Lung (tissue), 12 donors: ENCODE measurements around the gene BUB3. TPM values are rescaled to one million over a fixed set of nuclear protein-coding genes. Genes with fewer than 3 reads are reported as not detected.

Experiments used
- ATAC-seq: fragments of 200-7000 bp; cut with Tn5 transposase; one replicate; pipeline ENCODE4 v1.9.1; 2020; ENCODE audit warnings: moderate number of reproducible peaks; ENCODE audit not compliant: insufficient read depth, low FRiP score
- DNase-seq, 3 donors: peaks; one replicate each; pipeline ENCODE4 v3.0.0-alpha.2; 2013 to 2017
- H3K27ac ChIP-seq, 2 donors: one replicate each; pipeline ENCODE4 v1.5.1; 2013; ENCODE audit warnings: mild to moderate bottlenecking in 2 of 2, moderate library complexity in 2 of 2, control low read depth in 1 of 2, inconsistent platforms in 1 of 2, low read depth in 1 of 2, low read length in 1 of 2
- H3K27me3 ChIP-seq, 3 donors: one replicate each; pipeline ENCODE4 v1.5.1; 2013; ENCODE audit warnings: low read length in 2 of 3; ENCODE audit not compliant: control insufficient read depth in 3 of 3, insufficient read depth in 3 of 3
- H3K36me3 ChIP-seq, 4 donors: one replicate each; pipeline ENCODE4 v1.5.1; 2013; ENCODE audit warnings: low read length in 4 of 4, mild to moderate bottlenecking in 1 of 4, moderate library complexity in 1 of 4; ENCODE audit not compliant: control insufficient read depth in 4 of 4, insufficient read depth in 4 of 4
- H3K4me1 ChIP-seq, 5 donors: one replicate each; pipeline ENCODE4 v1.5.1; 2013; ENCODE audit warnings: low read length in 5 of 5, mild to moderate bottlenecking in 2 of 5, moderate library complexity in 1 of 5; ENCODE audit not compliant: control insufficient read depth in 5 of 5, insufficient read depth in 5 of 5
- H3K4me3 ChIP-seq: one replicate; pipeline ENCODE4 v1.5.1; 2013; ENCODE audit warnings: mild to moderate bottlenecking, control low read depth, moderate library complexity
- H3K9ac ChIP-seq, 2 donors: one replicate each; pipeline ENCODE4 v1.5.1; 2013; ENCODE audit warnings: low read length in 2 of 2, control low read depth in 1 of 2; ENCODE audit not compliant: insufficient read depth in 1 of 2
- H3K9me3 ChIP-seq, 4 donors: one replicate each; pipeline ENCODE4 v1.5.1; 2013; ENCODE audit warnings: low read length in 3 of 4, mild to moderate bottlenecking in 1 of 4, moderate library complexity in 1 of 4; ENCODE audit not compliant: control insufficient read depth in 4 of 4, insufficient read depth in 3 of 4
- CTCF ChIP-seq: IDR thresholded peaks from 2 replicates; pipeline ENCODE4 v1.5.1; 2012; ENCODE audit warnings: mild to moderate bottlenecking; ENCODE audit errors: control extremely low read depth, extremely low read depth
- WGBS, 2 donors: extraction: QIAGEN DNeasy Blood & Tissue Kit; methylation state at CpG; one replicate each; pipeline ENCODE4 v1.1.7; 2013; 5-methylcytosine and 5-hydroxymethylcytosine counted together
- polyA plus RNA-seq, 2 donors: library from polyadenylated mRNA; stranded (reverse); fragments of 200-250 nt; gene quantifications; one replicate each; pipeline ENCODE4 v1.2.1, GENCODE V29; 2013
- total RNA-seq, 2 donors: library from RNA; depleted of rRNA in 1 of 2; stranded (reverse); fragments of >200 nt in 1 of 2; gene quantifications; one replicate each; pipeline ENCODE4 v1.2.1, GENCODE V29; 2014 to 2021
- donor health status: control.
- donor health status: control.
- donor health status: Bipolar disorder and iron deficiency.
- donor health status: healthy.
- donor health status: DM: yes; HTN: yes; CAD: no.

BUB3 gene
- total and polyA plus RNA-seq, 4 donors = 35.4 to 114 (median 64.1) TPM

GRCh38 chr10:123200531-123200930, 46.3 kb downstream of the BUB3 start:
- H3K36me3 ChIP-seq = no peaks in the 10 kb centered on the region
- H3K27ac ChIP-seq = no peak overlapping the region
- H3K27me3 ChIP-seq = no peaks in the 10 kb centered on the region
- no peak for TF ChIP-seq CTCF
- 76 to 78% methylated on average over 6 of the region's 6 CpGs for WGBS, 2 donors
- no peak overlapping the region for H3K9ac ChIP-seq
- peaks cover 0 to 3% (median 0%) of the 10 kb centered on the region in 5 donors for H3K4me1 ChIP-seq
- no peak overlapping the region for H3K4me3 ChIP-seq
- DNase-seq = no peak
- ATAC-seq = no peak
- H3K9me3 ChIP-seq = no peaks in the 10 kb centered on the region

- no peak overlapping the region for H3K27ac ChIP-seq
- no peaks in the 10 kb centered on the region for H3K27me3 ChIP-seq
- no peaks in the 10 kb centered on the region for H3K36me3 ChIP-seq
- no peak for ATAC-seq
- no peak overlapping the region for H3K4me3 ChIP-seq
- H3K4me1 ChIP-seq = peaks cover 0 to 3% (median 0%) of the 10 kb centered on the region in 5 donors
- no peaks in the 10 kb centered on the region for H3K9me3 ChIP-seq
- TF ChIP-seq CTCF = no peak
- no peak overlapping the region for H3K9ac ChIP-seq
- no peak for DNase-seq
- WGBS, 2 donors = 96% methylated on average over 8 of the region's 8 CpGs
These were observed 48.3 kb downstream of the BUB3 start for GRCh38 chr10:123202506-123202905.

- Histone ChIP-seq H3K9ac (no peak overlapping the region), H3K27me3 (no peaks in the 10 kb centered on the region), H3K9me3 (no peaks in the 10 kb centered on the region), H3K27ac (no peak overlapping the region), H3K4me3 (no peak overlapping the region), H3K36me3 (no peaks in the 10 kb centered on the region), H3K4me1 (peaks cover 0 to 3% (median 0%) of the 10 kb centered on the region in 5 donors)
- no peak for ATAC-seq
- no peak for TF ChIP-seq CTCF
- 90 to 94% methylated on average over 6 of the region's 6 CpGs for WGBS, 2 donors
- DNase-seq = peak in 1 of 3 donors; percentile 22
These were observed 49.4 kb downstream of the BUB3 start for GRCh38 chr10:123203393-123204126.

GRCh38 chr10:123204127-123204461, 49.9 kb downstream of the BUB3 start:
- H3K4me3 ChIP-seq = no peak overlapping the region
- ATAC-seq (no peak), DNase-seq (peak in 1 of 3 donors; percentile 47)
- no peaks in the 10 kb centered on the region for H3K36me3 ChIP-seq
- H3K27ac ChIP-seq = no peak overlapping the region
- no peak for TF ChIP-seq CTCF
- peaks cover 0 to 3% (median 0%) of the 10 kb centered on the region in 5 donors for H3K4me1 ChIP-seq
- H3K27me3 ChIP-seq = no peaks in the 10 kb centered on the region
- H3K9ac ChIP-seq = no peak overlapping the region
- H3K9me3 ChIP-seq = no peaks in the 10 kb centered on the region
- 84 to 89% methylated on average over 1 of the region's 1 CpG for WGBS, 2 donors
